Measurements from ENCODE around the gene CSTPP1.
"Not testable (repeated sequence)": the region's sequence is repeated elsewhere in the genome, so short reads cannot be mapped to it uniquely, and the experiment has no call there.

CSTPP1 gene

DNA sequence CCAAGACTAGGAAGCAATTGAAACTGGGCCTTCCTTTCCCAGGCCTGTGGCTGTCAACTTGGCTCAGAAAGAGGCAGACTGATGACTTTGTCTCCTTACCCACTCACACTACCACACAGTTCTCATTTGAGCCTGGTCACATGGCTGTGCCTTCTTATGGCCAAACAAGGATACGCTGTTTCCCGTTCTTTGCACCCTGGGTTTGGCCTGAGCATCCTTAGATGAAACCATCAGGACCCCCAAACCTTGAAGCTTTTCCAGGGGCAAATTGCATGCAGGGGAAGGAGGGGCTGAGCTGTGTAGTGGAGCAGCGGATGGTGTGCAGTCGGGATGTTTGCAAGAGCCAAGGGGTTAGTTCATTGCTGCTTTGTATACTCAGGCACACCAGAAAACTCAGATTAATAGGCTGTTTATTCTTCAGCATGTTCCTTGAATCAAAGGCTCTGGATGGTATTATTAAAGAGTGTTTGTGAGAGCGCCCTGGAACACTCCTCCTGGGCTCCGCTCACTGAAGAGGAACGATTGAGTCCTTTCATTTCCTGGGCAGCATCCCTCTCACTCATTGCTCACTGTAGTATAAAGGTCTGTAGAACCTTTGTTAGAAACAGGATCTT, 170.3 kb downstream of the CSTPP1 start:
- no peak for DNase-seq

DNA sequence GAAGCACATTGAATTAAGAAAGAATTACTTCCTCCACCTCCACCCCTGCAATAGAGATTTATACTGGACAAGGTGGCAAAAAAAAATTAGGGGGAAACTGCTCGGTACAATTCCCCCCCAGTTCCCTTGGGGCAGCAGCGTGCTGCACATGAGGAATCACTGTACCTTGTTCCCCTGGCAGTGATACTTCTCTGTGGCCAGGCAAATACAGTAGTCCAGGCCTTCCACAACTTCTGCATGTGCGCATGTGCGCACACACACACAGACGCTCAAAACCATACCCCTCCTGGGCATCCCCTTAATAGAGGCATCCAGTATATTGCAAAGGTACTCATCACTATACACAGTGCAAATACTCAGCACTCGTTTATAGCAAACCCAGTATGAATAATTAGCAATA, 171.2 kb downstream of the CSTPP1 start:
- no peak for DNase-seq

GRCh38 chr11:47108214-47108613, 171.7 kb downstream of the CSTPP1 start:
- DNase-seq, result no peak

DNA sequence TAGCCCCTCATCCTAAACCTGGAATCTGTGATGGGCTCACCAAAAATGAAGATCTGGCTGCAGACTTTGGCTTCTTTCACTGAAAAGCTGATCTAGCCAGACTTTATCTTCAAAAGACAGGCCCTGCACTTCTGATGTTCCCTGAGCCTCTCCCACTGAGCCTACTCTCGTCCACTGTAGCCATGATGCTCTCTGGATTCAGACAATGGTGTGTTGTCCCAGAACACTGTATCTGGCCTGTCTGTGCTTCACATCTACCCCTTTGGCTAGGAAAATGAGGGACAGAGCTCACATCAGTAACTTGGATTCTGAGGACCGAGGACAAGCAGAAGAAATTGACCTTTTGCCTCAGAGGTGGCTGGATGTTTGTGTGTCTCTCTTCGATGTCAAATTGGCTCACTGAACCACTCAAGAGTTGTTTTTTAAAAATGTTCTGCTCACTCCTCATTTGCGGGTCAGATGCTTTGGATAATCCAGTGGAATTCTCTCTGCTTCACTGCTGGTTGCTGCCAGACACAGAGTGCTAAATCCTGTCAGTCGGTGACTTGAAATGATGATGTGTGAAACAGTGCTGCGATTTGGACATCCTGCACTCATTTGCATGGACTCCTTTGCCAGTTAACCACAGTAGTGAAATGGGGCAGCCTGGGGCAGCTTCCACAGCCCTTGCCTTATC, 172.6 kb downstream of the CSTPP1 start:
- DNase-seq, result no peak

- DNase-seq, result no peak
Measured at GRCh38 chr11:47109727-47110246, 173.2 kb downstream of the CSTPP1 start.

GRCh38 chr11:47111318-47111804, 174.8 kb downstream of the CSTPP1 start:
- no peak for DNase-seq

DNA sequence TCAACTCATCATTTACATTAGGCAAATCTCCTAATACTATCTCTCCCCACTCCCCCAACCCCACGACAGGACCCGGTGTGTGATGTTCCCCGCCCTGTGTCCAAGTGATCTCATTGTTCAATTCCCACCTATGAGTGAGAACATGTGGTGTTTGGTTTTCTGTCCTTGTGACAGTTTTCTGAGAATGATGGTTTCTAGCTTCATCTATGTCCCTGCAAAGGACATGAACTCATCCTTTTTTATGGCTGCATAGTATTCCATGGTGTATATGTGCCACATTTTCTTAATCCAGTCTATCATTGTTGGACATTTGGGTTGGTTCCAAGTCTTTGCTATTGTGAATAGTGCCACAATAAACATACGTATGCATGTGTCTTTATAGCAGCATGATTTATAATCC, 176.4 kb downstream of the CSTPP1 start:
- not testable (repeated sequence) for DNase-seq

GRCh38 chr11:47118958-47119688, 182.6 kb downstream of the CSTPP1 start:
- not testable (repeated sequence) for DNase-seq

GRCh38 chr11:47121056-47121455, 184.5 kb downstream of the CSTPP1 start:
- no peak for DNase-seq

DNA sequence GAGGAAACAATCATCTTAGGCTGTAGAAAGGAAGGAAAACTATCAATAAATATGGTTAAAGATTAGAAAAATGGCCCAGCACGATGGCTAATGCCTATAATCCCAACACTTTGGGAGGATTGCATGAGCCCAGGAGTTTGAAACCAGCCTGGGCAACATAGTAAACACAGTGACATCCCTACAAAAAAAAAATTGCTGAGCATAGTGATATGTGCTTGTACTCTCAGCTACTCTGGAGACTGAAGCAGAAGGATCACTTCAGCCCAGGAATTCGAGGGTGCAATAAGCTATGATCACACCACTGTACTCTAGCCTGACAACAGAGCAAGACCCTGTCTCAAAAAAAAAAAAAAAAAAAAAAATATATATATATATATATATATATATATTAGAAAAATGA, 185.2 kb downstream of the CSTPP1 start:
- no peak for DNase-seq

GRCh38 chr11:47123094-47123493, 186.5 kb downstream of the CSTPP1 start:
- DNase-seq, result no peak

DNA sequence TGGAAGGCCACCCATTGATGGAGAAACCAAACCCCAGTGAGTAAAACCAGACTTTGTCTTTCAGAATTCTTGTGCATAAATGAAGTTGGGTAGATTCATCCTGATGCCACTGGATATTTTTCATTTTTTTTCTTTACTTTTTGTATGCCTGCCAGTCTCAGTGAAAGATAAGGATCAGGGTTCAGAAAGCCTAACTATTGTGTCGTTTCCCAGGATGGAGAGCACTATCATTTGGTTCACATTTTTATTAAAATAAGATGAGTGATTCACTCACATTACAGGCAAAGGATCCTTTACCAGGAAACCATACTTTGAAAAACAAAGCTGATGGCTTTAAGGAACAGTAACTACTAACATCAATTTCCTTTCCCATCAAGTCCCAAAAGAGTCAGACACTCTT, 188.1 kb downstream of the CSTPP1 start:
- DNase-seq, result no peak

DNA sequence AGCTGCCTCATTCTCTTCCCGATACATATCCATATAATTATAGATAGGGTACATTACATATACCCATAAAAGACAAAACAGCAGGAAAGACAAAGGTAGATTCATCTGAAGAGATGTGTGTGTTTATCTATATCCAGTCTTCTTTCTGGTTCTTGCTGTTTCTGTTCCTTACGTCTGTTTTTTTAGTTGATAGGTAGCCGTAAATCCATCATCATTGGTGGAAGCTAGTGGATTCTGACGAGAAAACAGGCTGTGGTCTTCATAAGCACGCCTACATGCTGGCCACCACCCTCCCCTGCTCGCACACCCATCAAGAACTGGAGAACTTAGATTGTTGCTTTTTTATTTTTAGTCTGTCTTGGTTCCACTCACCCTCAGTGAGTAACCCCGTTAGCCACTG, 188.5 kb downstream of the CSTPP1 start:
- no peak for DNase-seq

DNA sequence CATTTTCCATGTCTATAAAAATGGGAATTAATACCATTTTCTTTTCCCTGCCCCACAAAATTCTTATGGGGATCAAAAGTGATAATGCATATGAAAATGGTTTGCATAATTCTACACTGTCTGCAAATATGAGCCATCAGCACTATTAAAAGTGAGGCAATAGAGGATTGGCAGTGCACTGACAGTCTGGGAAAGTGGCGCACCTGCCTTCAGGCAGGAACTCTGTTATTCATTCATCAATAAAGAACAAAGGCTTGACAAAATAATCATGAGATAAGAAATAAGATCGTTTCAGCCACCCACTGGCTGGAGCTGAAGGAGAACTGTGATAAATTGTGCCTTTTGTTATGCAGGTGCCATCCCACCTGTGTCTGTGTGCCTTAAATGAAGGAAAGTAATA, 190.7 kb downstream of the CSTPP1 start:
- no peak for DNase-seq

DNA sequence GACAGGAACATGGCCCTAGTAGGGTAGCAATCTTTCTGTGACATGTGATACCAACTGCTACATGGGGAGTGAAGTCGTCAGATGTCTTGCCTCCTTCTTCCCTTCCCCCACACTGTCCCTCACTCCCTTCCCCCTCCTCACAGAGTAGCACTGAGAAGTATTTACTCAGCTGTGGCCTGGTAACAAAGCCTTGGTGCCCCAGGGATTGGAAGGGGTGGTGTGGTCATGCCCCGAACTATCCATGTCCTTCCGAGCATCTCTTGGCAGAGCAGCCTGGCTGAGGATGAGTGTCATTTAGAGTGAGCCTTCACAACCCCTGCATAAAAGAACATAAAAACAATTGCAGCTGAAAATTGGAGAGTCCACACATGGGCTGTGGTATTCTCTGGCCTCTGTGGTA, 194.0 kb downstream of the CSTPP1 start:
- DNase-seq, result no peak

DNA sequence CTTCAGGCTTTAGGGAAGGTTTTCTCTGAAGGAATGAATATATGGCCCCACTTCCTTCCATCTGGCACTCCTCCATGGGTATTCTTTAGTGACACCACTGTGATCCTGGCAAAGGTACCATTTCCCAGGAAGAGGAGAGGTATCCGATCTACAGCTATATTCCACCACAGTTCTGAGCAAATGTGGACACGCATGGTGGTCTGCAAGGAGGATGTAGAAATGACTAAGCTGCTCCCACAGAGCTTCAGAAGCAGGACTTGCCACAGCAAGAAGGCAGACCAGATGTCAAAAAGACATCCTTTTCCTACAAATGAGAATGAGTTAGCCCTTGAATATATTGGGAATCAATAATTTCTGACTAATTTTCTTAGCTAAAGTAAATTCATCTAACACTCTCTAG, 194.6 kb downstream of the CSTPP1 start:
- DNase-seq, result no peak

DNA sequence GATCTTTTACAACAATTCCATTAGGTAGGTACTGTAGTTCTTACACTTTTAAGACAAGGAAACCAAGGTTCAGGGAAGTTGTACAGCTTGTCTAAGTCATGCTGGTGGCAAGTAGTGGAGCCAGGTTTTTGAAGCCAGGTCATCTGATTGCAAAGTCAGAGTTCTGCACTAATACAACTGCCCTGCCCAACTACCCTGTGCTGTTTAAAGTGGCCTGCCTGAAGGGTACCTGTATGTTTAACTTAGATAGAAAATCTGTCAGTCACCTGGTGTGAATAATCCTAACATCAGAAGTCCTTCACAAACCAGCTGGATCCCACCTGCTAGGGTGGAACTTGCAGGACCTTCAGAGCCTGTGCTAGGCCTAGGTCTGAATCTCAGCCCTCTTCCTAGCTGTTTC, 195.9 kb downstream of the CSTPP1 start:
- no peak for DNase-seq

DNA sequence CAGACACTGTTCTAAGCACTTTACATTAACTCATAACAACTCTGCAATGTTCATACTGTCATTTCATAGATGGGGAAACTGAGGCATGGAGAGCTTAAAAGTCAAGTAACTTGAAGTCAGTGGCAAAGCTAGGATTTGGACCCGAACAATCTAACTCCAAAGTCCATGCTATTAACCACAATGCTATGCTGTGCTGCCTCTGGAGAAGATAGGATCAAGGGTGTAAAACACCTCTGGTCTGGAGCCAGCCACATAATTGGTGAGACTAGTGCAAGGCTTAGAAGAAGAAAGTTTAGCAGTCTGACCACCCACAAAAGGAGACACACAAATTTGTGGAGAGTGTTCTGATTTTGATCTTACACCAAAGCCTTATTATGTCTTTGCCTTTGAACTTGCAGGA, 196.4 kb downstream of the CSTPP1 start:
- no peak for DNase-seq

DNA sequence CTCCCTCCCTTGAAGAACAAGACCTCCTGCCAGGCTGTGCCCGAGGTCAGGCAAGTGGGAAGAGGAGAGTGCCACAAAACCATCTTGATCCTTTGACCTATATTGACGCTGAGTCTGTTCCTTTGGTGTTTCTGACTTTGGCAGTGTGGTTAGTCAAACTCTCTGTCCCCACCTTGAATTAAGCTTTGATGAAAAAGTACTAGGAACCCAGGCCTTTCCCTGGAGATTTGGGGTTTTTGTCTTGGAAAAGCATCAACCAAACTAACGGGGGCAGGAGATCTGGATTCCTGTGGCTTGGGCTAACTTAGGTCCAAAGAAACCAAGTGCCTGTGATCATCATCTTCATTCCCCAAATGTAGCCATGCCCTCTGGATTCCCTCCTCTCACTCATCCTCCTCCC, 199.8 kb downstream of the CSTPP1 start:
- DNase-seq, result no peak

- DNase-seq, result no peak
Measured at GRCh38 chr11:47136921-47137320, 200.4 kb downstream of the CSTPP1 start.

DNA sequence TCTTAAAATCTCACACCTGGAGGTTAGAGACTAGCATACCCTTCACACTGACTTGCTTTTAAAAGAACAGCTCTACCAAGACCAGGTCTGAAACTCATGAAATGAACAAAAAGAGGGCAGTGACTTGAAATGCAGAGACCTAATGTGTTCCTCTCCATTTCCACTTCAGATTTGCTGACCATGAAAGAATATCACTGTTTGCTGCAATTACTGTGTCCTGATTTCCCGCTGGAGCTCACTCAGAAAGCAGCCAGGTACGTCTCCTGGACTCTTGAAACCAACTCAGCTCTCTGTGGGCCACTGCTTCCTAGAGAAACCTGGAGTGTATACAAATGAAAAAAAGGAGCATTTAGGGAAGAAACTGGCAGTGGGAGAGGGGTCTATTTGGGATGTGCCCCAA, 200.9 kb downstream of the CSTPP1 start:
- DNase-seq, result no peak

- no peak for DNase-seq
Measured at GRCh38 chr11:47139878-47140277, 203.3 kb downstream of the CSTPP1 start.

GRCh38 chr11:47143322-47143721, 206.8 kb downstream of the CSTPP1 start:
- no peak for DNase-seq

DNA sequence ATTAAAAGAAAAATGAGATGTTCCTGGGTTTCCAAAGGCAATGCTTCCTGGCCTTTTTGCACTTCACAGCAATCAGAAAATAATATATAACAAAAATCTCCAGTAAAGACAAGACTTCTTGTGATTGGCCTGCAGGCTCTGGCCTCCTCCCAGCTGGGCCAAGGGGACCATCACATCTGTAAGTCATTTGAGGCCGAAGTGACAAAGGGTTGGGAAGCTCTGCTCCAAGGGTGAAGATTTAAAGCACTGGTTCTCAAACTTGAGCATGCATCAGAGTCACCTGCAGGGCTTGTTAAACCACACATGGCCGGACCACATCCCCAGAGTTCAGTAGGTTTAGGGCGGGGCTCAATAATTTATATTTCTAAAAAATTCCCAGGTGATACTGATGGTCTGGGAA, 208.0 kb downstream of the CSTPP1 start:
- no peak for DNase-seq

Data from SIG-M5 (cell line).